ENCODE measurements around the gene MANBA.

DNA sequence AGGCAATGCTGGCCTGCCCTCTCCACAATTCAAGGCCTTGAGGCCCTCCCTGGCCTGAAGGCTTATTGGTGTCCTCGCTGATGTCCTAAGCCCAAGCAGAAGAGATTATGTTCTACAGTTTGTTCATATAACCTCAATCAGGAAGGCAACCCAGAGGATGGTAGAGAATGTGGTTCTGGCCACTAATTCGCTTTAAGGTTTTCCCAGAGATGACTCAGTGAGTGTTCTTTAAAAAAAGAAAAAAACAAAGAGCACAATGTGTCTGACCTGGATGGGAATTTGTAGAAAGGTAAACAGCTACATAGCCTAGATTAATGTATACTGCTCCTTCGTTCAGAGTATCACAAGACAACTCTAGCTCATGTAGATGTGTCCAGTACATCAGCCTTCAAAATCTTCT lies 66.0 kb downstream of the MANBA start:
- TF ChIP-seq POLR2A (IDR thresholded peaks at IDR 0.05): no peak
- TF ChIP-seq, protein P1, sequence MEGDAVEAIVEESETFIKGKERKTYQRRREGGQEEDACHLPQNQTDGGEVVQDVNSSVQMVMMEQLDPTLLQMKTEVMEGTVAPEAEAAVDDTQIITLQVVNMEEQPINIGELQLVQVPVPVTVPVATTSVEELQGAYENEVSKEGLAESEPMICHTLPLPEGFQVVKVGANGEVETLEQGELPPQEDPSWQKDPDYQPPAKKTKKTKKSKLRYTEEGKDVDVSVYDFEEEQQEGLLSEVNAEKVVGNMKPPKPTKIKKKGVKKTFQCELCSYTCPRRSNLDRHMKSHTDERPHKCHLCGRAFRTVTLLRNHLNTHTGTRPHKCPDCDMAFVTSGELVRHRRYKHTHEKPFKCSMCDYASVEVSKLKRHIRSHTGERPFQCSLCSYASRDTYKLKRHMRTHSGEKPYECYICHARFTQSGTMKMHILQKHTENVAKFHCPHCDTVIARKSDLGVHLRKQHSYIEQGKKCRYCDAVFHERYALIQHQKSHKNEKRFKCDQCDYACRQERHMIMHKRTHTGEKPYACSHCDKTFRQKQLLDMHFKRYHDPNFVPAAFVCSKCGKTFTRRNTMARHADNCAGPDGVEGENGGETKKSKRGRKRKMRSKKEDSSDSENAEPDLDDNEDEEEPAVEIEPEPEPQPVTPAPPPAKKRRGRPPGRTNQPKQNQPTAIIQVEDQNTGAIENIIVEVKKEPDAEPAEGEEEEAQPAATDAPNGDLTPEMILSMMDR (IDR thresholded peaks at IDR 0.05): no peak
- no peak for TF ChIP-seq POLR2AphosphoS5 (IDR thresholded peaks at IDR 0.05; ENCODE audit: insufficient read depth in 1 of 2, low read depth in 1 of 2)
